Measurements from ENCODE around the gene C19orf18.
"Not testable (repeated sequence)": the region's sequence is repeated elsewhere in the genome, so short reads cannot be mapped to it uniquely, and the experiment has no call there.

C19orf18 gene

DNA sequence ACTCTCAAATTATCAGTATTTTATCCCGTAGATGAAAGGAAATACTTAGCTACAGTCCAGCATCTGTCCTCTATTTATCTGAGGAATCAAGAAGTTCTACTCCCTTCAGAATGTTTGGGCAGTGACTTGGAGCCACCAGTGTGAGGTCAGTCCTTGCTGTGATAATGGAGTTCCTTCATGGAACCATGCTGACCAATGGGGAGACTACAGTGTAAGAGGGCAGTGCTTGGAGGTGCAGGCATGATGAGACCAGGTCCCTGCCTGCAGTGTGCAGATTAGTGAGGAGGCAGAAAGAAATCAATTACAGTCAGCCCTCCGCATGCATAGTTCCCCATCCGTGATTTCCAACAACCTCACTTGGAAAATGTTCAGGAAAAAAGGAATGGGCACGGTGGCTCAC lies at the start of gene C19orf18:
C19orf18 (minus strand) TSS at position 101 of the 400 bp plus-strand sequence. CDS start 102 bp downstream, outside the sequence.
- in situ Hi-C loops (cut with MboI; ENCODE audit: low pct_unique_long_range_greater_than_20kb, low sequenced_read_pairs): no loop called here
- DNase-seq: no peak

DNA sequence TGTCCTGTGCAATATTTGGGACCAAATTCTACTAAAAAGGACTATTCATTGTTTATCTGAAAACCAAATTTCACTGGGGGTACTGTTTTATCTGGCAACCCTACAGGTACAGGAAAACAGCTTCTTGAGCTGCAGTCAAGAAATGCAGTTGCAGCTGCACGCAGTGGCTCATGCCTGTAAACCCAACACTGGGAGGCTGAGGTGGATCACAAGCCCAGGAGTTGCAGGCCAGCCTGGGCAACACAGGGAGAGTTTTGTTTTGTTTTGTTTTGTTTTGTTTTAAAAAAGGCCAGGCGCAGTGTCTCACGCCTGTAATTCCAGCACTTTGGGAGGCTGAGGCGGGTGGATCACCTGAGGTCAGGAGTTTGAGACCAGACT lies 47.9 kb upstream of the C19orf18 start:
- in situ Hi-C loops (cut with MboI; ENCODE audit: low pct_unique_long_range_greater_than_20kb, low sequenced_read_pairs): no loop called here
- no peak for DNase-seq

- peak; percentile 49 for DNase-seq
- in situ Hi-C loops (cut with MboI; ENCODE audit: low pct_unique_long_range_greater_than_20kb, low sequenced_read_pairs): no loop called here
Observed at GRCh38 chr19:58021541-58022282, 47.4 kb upstream of the C19orf18 start.

DNA sequence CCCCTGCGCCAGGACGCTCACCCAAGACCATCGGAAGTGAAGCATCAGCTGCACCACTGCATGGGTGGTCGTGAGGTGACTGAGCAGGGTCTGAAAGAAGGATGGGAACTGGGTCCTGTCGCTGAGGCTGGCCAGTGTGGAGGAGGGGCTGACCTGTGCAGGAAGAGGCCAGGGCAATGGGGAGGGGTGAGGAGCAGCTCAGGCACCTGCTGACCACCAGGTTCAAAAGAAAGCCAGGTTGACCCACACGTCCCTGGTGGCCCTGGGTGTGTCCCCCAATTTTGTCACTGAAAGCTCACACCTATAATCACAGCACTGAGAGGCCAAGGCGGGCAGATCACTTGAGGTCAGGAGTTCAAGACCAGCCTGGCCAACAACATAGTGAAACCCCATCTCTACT lies 45.8 kb upstream of the C19orf18 start:
- DNase-seq: no peak
- in situ Hi-C loops (cut with MboI; ENCODE audit: low pct_unique_long_range_greater_than_20kb, low sequenced_read_pairs): no loop called here

DNA sequence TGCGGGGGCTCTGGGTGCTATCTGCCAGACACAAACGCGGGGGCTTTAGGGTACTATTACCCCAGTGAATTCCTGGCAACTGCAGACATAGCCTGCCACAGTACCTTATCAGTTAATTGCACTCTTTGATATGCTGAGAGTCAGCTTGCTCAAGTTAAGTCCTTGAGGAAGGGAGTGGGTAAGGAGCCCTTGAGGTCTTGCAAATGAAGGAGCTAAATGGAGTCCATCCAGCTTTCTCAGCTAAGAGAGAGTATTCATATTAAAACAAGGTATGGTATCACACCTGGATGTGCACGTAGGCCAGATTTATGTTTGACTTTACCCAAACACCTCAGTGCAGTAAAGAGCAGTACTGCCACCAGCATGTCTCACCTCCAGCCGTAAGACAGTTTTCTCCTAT lies 39.8 kb upstream of the C19orf18 start:
- DNase-seq: no peak
- in situ Hi-C loops (cut with MboI; ENCODE audit: low pct_unique_long_range_greater_than_20kb, low sequenced_read_pairs): no loop called here

- in situ Hi-C loops (cut with MboI; ENCODE audit: low pct_unique_long_range_greater_than_20kb, low sequenced_read_pairs): no loop called here
Observed at GRCh38 chr19:58010507-58010906, 36.2 kb upstream of the C19orf18 start.

DNA sequence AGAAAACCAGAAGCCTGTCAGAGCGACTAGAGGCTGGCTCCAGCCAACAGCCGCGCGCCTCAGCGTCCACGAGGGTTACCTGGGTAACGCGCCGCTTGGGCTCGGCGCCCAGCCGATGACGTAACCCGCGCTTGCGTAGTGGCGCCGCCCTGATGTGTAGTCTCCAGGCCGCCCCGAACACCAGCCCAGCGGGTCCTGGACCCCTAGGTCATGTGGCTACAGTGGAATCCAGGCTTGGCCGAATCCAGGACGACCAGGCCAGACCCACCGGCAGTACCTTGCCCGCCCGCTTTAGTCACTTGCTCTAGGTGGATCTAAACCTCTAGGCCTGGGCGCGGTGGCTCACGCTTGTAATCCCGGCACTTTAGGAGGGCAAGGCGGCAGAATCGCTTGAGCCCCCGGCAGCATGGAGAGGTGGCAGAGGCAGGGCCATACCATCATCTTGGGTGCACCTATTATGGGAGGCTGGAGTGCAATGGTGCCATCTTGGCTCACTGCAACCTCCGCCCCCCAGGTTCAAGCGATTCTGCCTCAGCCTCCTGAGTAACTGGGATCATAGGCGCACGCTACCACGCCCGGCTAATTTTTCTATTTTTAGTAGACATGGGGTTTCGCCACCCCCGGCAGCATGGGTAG lies 35.5 kb upstream of the C19orf18 start:
- DNase-seq: no peak
- in situ Hi-C loops (cut with MboI; ENCODE audit: low pct_unique_long_range_greater_than_20kb, low sequenced_read_pairs): no loop called here

More at GRCh38 chr19:58010507-58010906, 36.2 kb upstream of the C19orf18 start:
- DNase-seq: no peak

GRCh38 chr19:58009301-58009665 lies 34.9 kb upstream of the C19orf18 start:
- in situ Hi-C loops (cut with MboI; ENCODE audit: low pct_unique_long_range_greater_than_20kb, low sequenced_read_pairs): no loop called here
- DNase-seq: no peak

DNA sequence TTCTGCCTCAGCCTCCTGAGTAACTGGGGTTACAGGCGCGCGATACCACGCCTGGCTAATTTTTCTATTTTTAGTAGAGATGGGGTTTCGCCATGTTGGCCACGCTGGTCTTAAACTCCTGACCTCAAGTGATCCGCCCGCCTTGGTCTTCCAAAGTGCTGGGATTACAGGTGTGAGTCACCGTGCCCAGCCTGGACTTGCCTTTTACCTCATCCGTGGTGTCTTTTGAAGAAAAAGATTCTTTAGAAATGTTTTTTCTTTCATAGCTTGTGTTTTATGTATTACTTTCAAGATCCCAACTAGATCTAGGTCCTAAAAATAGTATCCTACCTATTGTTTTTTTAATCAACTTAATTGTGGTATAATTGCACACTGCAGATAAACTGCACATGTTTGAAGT lies 34.5 kb upstream of the C19orf18 start:
- in situ Hi-C loops (cut with MboI; ENCODE audit: low pct_unique_long_range_greater_than_20kb, low sequenced_read_pairs); DNase-seq: not testable (repeated sequence)

GRCh38 chr19:58007285-58007684 lies 33.0 kb upstream of the C19orf18 start:
- DNase-seq: no peak
- in situ Hi-C loops (cut with MboI; ENCODE audit: low pct_unique_long_range_greater_than_20kb, low sequenced_read_pairs): no loop called here

DNA sequence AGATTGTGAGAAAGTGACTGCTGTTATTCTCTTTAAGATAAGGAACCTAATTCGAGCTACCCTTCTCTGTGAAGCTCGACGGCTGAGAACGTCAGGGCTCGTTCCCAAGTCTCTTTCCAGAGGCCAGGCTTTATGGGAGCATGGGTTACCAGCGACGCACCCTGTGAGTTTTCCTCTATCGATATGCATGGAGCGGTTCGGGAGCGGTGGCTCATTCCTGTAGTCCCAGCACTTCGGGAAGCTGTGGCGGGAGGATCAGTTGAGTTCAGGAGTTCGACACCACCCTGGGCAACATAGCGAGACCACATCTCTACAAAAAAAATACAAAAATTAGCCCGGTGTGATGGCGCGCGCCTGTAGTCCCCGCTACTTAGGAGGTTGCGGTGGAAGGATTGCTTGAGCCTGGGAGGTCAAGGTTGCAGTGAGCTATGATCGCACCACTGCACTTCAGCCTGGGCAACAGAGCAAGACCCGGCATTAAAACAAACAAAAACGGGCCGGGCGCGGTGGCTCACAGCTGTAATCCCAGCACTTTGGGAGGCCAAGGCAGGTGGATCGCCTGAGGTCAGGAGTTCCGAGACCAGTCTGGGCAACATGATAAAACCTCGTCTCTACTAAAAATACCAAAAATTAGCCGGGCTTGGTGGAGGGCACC lies 29.0 kb upstream of the C19orf18 start:
- in situ Hi-C loops (cut with MboI; ENCODE audit: low pct_unique_long_range_greater_than_20kb, low sequenced_read_pairs): no loop called here
- DNase-seq: no peak

DNA sequence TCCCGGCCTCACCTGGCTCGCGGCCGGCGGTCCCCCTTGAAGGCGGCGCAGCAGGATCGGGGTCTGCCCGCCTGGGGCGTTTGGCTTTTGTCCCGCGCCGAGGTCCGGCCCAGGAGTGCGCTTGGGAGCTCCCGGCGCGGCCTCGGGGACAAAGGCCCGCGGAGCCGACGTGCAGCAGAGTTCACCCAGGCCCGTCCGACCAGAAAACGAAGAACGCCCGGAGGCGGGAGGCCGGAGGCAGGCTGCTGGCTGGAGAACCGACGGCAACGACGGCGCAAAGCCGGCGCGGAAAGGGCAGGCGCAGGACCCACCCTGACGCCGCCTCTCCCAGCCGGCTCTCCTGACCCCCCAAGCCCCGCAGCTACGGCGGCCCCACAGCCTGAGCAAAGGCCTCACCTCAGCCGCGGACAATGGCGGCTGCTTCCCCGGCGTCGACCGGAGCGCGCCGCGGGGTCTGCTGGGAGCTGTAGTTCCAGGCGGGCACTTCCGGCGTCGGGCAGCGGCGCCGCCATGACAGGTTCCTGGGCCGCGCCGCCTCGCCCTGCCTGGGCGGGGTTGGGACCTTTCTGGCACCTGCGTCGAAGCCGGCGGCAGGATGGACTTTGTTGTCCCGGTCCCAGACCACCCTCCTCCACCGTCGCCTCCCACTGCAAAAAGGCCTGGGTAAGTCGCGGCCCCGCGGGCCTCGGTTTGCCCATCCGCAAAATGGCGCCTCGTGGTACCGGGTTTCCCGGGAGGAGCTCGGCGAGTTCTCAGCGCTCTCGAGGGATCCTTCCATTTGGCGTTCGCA lies 28.2 kb upstream of the C19orf18 start, which contains the start of gene ZNF606:
ZNF606 (minus strand) TSS at position 437 of the 790 bp plus-strand sequence. CDS start 1,501 bp downstream, outside the sequence.
- in situ Hi-C loops (cut with MboI; ENCODE audit: low pct_unique_long_range_greater_than_20kb, low sequenced_read_pairs): no loop called here
- peak; percentile 64 for DNase-seq

DNA sequence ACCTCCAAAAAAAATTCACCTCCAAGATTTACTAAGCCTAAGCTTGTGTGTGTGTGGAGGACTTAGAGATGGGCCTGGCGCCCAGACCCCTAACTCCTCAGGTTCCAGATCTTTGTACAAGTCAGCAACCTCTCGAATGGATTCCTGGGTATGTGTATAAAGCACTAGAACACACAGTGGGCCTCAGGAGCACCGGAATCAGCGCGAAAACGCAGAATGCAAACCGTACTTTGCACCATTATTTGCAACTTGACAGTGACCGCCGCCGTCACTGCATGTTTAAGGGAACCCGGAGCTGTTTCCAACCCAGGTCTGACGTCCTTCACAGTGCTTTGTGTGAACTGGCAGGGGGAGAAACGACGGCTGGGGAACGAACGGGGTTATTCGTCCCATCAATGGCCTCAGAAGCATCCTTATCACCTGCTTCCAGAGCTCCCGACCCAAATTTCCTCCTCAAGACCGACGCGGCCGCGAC lies 27.6 kb upstream of the C19orf18 start:
- in situ Hi-C loops (cut with MboI; ENCODE audit: low pct_unique_long_range_greater_than_20kb, low sequenced_read_pairs): no loop called here
- no peak for DNase-seq

GRCh38 chr19:58000677-58001076 lies 26.3 kb upstream of the C19orf18 start:
- DNase-seq: no peak
- in situ Hi-C loops (cut with MboI; ENCODE audit: low pct_unique_long_range_greater_than_20kb, low sequenced_read_pairs): no loop called here

- no peak for DNase-seq
- in situ Hi-C loops (cut with MboI; ENCODE audit: low pct_unique_long_range_greater_than_20kb, low sequenced_read_pairs): no loop called here
Observed at GRCh38 chr19:57992841-57993240, 18.5 kb upstream of the C19orf18 start.

GRCh38 chr19:57978586-57979289 lies 4.4 kb upstream of the C19orf18 start:
- in situ Hi-C loops (cut with MboI; ENCODE audit: low pct_unique_long_range_greater_than_20kb, low sequenced_read_pairs): no loop called here

GRCh38 chr19:57964761-57965160 lies 9.6 kb downstream of the C19orf18 start:
- DNase-seq: no peak
- in situ Hi-C loops (cut with MboI; ENCODE audit: low pct_unique_long_range_greater_than_20kb, low sequenced_read_pairs): no loop called here

More at GRCh38 chr19:57978586-57979289, 4.4 kb upstream of the C19orf18 start:
- DNase-seq: peak; percentile 21

DNA sequence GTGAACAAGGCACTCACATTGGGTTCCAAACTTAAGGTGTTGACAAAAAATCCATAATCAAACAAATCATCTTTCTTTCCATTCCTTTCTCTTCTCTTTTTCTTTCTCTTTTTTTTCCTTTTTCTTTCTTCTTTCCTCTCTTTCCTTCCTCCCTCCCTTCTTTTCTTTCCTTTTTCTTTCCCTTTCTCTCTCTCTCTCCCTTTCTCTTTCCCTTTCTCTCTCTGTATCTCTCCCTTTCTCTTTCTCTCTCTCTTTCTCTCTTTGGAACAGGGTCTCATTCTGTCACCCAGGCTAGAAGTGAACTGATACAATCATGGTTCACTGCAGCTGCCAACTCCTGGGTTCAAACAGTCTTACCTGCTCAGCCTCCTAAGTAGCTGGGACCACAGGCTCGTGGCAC lies 12.5 kb downstream of the C19orf18 start:
- no peak for DNase-seq
- in situ Hi-C loops (cut with MboI; ENCODE audit: low pct_unique_long_range_greater_than_20kb, low sequenced_read_pairs): no loop called here

GRCh38 chr19:57954996-57955395 lies 19.3 kb downstream of the C19orf18 start:
- in situ Hi-C loops (cut with MboI; ENCODE audit: low pct_unique_long_range_greater_than_20kb, low sequenced_read_pairs): no loop called here
- DNase-seq: no peak
